KBM-7 (cell line): ENCODE measurements around the gene TLX2.
"Not testable (repeated sequence)": the region's sequence is repeated elsewhere in the genome, so short reads cannot be mapped to it uniquely, and the experiment has no call there.

Experiments used
- DNase-seq: peaks from one replicate; pipeline ENCODE4 v3.0.0-alpha.2; 2015
- in situ Hi-C: fragments of 300-500 bp; cut with MboI; formaldehyde crosslinking; loops from 2 replicates; pipeline ENCODE4 v1.14.3; 2020; ENCODE audit warnings: low sequenced_read_pairs, low pct_unique_long_range_greater_than_20kb, mixed read lengths

Gene TLX2

GRCh38 chr2:74551530-74551929, 37.3 kb downstream of the TLX2 start:
- in situ Hi-C loops: no loop called here
- DNase-seq: no peak

- in situ Hi-C loops: no loop called here
- peak; percentile 66 for DNase-seq
Observed at GRCh38 chr2:74551942-74552913, 38.0 kb downstream of the TLX2 start.

- peak; percentile 71 for DNase-seq
- in situ Hi-C loops: no loop called here
Observed at GRCh38 chr2:74552914-74553811, 38.9 kb downstream of the TLX2 start.

GRCh38 chr2:74553892-74554819, 39.9 kb downstream of the TLX2 start, which contains the start of the genes DOK1 and LOXL3:
Gene DOK1, plus strand, starts transcription at chr2:74554720. Its CDS starts 35 bp downstream, at chr2:74554755.
Gene LOXL3, minus strand, starts transcription at chr2:74553942. Its CDS starts 1,308 bp downstream, at chr2:74552634.
- peak; percentile 91 for DNase-seq
- in situ Hi-C loops: no loop called here

GRCh38 chr2:74554820-74555531, 40.7 kb downstream of the TLX2 start:
- no peak for DNase-seq
- in situ Hi-C loops: no loop called here

GRCh38 chr2:74555610-74556103, 41.4 kb downstream of the TLX2 start:
- in situ Hi-C loops: no loop called here
- peak; percentile 54 for DNase-seq

- DNase-seq: no peak
- in situ Hi-C loops: no loop called here
Observed at GRCh38 chr2:74556159-74556558, 41.9 kb downstream of the TLX2 start.

GRCh38 chr2:74556831-74557370, 42.7 kb downstream of the TLX2 start:
- in situ Hi-C loops: no loop called here
- DNase-seq: no peak

- in situ Hi-C loops: no loop called here
- DNase-seq: no peak
Observed at GRCh38 chr2:74558284-74559230, 44.3 kb downstream of the TLX2 start.

- no peak for DNase-seq
- in situ Hi-C loops: no loop called here
Observed at GRCh38 chr2:74559912-74560311, 45.7 kb downstream of the TLX2 start.

- peak; percentile 33 for DNase-seq
- in situ Hi-C loops: no loop called here
Observed at GRCh38 chr2:74560591-74560990, 46.3 kb downstream of the TLX2 start.

GRCh38 chr2:74561022-74561421, 46.8 kb downstream of the TLX2 start:
- in situ Hi-C loops, DNase-seq: not testable (repeated sequence)

GRCh38 chr2:74562126-74562775, 48.0 kb downstream of the TLX2 start:
- DNase-seq: peak; percentile 45
- in situ Hi-C loops: no loop called here

- no peak for DNase-seq
- in situ Hi-C loops: no loop called here
Observed at GRCh38 chr2:74564222-74564621, 50.0 kb downstream of the TLX2 start.

- no peak for DNase-seq
- in situ Hi-C loops: no loop called here
Observed at GRCh38 chr2:74566076-74566753, 52.0 kb downstream of the TLX2 start.

GRCh38 chr2:74566754-74567085, 52.5 kb downstream of the TLX2 start:
- in situ Hi-C loops: no loop called here
- no peak for DNase-seq
